Esophagus mucosa (tissue), 1 donor: ENCODE results near the gene MFRP. TPM values are rescaled to one million over a fixed set of nuclear protein-coding genes. Genes with fewer than 3 reads are reported as not detected.

ENCODE experiments used
- ATAC-seq: fragments of 200-7000 bp; cut with Tn5 transposase; one replicate; pipeline ENCODE4 v1.9.1; 2020
- total RNA-seq: library from RNA; stranded (reverse); gene quantifications from one replicate; pipeline ENCODE4 v1.2.4, GENCODE V29; 2023
- donor health status: DM: yes; HTN: yes; CAD: no.

Gene MFRP
- total RNA-seq, 1 donor from 2014 or later = not detected

DNA sequence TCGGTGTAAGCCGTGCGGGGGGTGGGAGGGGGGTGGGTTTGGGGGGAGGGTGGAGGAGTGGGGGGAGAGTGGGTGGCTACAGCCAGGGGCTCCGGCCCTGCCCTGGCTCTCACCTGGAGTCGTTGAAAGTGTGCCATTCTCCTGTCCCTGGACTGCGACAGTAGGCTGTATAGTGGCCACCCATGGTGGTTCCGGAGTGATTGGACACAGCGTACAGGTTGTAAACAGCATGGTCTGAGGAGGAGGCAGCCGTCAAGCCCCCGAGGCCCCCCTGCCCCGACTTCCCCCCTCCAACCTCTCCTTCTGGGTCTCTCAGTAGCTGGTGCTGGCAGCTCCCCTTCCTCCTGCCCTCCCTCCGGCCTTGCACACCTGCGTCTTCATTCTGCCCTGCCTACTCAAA lies 10.6 kb upstream of the MFRP start:
- ATAC-seq = no peak

DNA sequence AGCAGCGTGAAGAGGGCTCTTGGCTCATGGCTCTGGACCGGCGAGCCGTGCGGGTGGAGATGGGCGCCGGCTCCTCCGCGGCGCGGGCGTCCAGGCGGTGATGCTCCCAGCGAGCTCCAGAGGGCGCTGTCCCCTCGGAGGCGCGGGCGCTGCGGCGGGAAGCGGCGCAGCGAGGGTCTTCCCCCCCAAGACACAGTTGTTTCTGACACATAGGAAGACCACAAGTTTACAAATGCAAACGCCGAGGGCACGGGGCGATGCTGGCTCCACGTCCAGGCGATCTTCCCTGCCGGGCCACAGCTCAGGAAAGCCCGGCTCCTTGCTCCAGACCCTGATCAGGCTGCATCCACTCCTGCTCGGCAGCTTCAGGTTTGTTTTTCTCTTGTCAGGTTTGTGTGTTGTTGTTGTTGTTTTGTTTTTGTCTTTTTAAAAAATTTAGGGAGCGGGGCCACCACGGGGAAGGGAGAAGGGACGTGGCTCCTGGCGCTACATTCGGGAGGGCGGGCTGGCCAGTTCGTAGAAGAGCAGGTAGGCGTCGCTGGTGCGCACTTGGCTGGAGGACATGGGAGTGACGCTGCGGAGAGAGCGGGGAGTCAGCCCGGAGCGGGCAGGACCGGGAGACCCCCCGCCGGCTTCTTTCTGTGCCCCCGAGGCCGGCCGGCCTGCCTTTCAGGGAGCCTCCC lies 10.0 kb upstream of the MFRP start:
- ATAC-seq = peak; percentile 73

DNA sequence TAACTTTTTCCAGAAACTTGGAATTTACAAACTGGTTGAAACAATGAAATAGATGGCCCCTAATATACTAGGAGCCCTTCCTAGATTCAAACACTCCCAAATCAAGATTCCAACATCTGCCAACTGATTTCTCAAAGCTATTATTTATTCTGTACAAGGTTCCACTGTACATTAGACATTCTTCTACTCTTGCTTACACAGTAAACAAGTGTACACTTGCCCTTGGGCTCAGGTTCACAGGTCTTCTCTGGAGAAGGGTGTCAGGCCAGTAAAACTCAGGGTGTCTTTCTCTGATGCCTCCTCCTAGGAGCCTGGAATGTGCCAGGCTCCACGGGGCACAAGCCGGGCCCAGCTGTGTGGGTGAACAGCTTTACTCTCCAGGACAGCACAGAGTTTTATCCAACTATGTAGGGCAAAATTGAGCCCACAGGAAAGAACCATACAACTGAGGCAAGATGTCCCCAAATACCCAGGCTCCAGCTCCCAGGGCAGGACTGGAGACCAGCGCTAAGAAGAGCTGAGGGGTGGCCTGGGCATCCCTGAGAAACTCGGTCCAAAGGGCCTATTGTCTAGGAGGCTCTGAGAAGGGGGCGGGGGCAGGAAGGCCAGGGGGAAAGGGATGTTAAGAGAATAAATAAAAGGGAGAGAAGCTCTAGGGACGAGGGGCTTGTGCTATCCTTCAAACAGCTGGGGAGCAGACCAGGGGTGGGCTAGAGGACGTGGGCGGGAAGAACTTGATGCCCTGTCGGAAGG lies 8.8 kb upstream of the MFRP start:
- ATAC-seq = no peak

DNA sequence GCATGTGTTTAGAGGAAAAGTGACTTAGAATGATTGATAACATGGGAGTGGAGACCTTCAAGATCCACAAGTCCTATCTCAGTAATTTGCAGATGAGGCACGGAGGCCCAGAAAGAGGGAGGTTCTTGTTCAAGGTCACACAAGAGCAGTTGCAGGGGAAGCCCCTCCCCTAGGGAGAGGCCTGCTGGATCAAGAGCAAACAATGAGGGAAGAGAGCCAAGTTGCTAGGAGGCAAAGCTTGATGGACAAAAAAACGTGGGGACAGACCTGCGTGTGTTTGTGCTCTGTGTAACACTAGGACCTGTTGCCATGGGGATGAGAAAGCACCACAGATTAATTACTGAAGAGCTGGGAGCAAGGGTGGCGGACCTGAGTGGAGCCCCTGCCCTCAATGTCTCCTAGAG lies 6.4 kb upstream of the MFRP start:
- peak; percentile 51 for ATAC-seq

DNA sequence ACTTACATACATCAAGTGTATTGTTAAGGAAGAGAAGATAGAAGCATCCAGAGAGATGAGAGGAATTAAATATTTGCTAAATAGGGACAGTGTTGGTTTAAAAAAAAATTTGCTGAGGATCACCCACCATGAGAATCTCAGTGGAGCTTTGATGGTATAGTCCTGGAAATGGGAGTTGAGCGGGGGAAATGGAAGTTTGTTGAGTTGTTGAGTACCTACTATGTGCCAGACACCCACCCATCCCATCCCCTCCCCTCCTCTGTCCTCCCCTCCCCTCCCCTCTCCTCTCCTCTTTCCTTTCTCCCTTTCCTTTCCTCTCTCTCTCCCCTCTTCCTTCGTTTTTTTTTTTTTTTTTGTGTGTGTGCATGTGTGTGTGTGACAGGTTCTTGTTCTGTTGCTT lies 4.7 kb upstream of the MFRP start:
- no peak for ATAC-seq

DNA sequence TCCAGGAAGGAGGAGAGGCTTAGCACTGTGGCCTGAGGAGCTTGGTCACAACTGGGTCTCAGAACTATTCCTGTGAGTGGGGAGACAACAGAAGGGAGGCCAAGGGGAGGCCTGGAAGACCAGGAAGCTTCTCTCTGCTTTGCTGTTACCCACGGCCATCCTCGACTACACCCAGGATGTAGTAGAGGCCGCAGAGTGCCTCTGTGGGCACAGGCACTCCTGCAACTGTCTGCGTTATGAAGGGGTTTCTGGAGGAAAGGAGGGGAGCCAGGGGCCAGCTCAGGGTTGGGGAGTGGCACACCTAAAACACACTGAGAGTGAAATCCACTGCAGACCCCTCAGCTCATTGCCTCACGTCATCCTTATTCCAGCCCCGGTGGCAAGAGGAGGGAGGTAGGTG lies 3.8 kb upstream of the MFRP start:
- ATAC-seq = no peak

DNA sequence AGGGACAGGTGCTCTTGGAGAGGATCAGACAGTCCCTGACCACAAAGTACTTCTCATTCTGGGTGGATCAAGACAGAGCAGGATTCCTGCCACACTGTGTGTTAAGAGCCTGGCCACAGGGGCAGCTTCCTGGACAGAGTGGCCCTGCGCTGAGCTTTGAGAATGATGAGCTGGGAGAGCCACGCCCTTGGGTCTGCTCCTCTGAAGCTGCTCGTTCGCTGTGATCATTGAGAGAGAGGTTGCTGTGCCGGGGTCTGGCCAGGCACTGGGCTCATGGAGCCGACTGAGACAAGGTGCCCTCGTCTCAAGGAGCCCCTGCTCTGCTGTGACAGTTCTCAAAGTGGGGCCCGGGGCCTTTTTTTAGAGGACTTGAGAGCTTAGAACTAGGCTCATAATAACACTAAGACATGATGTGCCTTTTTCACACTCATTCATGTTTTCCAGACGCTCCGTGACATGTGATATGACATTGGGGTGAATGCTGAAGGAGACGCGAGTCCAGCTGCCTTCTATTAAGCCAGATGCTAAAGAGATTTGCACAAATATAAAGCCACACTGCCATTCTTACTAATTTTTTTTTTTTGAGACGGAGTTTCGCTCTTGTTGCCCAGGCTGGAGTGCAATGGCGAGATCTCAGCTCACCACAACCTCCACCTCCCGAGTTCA lies 1.6 kb upstream of the MFRP start:
- no peak for ATAC-seq

DNA sequence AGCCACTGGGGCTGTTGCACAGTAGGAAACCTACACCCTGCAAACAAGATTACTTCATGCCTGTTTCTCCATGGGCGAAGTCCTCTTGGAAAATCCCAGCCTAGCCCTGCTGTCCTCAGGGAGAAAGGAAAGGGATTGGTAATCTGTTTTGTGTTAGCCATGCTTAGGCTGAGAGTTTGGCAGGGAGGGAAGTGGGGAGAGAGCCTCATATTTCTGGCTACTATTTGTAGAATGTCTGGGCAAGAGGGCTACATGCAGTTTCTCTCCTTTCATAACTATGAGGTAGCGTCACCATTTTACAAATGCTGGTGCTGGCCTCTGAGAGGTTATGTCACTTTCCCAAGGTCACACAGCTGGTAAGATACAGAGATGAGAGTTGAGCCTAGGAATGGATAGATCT lies 737 bp upstream of the MFRP start:
- ATAC-seq = no peak

DNA sequence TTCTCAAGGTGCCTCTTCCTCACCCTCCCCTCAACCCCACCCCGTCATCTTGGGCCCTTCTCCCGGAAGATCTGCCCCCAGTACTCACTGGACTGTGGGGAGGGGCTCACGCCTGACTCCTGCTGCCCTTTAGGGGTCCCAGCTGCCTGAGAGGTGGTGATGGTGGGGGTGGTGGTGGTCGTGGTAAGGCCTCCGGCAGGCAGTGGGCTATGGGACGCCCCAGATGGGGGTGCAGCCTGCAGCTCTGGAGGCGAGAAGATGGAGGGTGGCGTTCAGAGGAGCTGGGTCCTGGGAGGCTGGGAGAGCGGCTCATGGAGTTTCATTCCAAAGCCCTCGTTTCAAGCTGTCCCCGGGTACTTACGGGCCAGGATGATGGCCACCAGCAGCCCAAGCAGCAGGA lies 820 bp downstream of the MFRP start:
- ATAC-seq = no peak

DNA sequence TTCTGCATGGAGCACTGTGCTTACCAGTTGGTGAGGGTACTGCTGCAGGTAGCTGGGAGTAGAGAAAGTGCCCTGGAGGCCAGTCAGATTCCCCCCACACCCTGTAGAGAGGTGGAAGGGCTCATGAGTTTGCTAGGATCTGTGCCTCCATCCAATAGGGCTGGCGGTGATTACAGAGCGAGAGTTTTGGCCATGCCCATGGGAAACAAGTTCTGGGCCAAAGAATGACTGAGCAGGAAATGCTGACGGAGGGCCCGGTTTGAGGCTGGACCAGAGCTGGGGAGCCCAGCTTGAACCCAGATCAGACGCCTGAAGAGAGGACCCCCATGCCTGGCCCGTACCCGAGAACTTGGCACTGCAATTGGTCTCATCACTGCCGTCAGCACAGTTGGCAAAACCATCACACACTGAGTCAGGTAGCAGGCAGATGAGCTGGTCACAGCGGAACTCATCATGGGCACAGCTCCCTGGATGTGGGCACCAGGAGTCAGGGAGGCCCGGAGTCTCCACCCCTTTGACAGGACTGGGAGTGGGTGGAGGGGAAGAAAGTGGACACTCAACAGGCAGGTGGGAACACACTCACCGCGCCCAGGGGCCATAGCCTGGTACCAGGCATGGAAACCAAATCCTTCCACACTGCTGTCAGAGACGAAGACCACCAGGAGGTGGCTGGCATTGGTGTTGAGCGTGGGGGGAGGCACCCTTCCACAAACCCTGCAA lies 2.1 kb downstream of the MFRP start:
- ATAC-seq = no peak

DNA sequence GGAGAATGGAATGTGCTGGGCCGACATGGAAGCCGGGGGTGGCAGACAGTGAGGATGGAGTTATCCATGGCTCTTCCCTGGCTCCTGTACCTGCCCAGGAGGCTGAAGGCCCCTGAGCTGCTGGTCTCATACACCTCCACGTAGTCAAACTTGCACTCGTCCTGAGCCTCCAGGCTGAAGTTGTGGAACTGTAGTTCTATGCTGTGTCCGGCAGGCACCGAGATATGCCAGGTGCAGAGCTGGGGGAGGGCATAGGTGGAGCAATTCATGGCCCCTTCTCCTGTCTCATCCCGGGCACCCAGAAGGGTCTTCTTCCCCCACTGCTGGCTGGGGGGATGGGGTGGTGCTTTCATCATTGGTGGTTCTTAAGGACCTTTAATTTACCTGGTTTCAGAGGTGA lies 2.8 kb downstream of the MFRP start:
- ATAC-seq = no peak

DNA sequence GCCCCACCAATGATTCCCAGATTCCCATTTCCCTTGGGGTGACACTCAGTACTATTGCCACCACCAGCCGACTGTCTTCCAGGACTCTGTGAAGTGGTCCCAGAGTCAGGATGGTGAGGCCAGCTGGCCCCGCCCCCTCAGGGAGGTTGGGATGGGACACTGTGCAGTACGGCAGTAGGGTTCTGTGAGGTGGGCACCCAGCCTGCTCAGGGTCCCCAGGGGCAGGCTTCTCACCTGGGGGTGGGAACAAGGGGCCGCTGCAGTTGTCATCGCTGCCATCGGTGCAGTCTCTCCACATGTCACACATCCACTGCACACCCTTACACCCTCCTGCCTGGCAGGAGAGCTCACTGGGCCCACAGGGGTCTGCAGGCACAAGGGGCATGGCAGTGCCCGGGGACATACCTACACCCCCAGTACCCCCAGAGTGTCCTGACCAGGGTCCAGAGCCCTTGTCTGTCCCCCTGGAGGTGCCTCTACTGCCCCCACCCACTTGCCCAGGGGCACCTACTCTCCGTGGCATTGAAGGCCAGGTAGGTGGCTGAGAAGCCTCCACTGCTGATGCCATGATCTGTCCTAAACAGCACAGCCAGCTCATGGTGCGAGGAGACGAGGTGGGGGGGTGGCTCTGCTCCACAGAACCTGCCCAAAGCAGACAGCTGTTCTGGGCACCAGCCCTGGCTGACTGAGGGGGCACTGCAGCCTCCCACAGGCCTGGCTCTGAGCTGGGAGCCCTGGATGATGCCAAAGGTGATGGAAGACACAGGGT lies 4.0 kb downstream of the MFRP start:
- no peak for ATAC-seq

DNA sequence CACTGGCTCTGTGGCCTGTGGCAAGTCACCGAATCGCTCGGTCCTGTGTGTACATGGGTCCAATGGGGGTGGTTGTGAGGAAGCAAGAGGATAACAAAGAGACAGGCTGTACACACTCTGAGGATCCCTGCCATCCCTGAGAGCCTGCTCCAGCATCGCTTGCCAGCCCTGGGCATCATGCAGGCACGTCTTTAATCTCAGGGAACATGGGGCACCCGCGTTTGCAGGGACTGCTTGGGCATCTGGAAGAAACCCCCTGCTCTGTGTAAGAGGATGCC lies 4.5 kb downstream of the MFRP start:
- no peak for ATAC-seq

DNA sequence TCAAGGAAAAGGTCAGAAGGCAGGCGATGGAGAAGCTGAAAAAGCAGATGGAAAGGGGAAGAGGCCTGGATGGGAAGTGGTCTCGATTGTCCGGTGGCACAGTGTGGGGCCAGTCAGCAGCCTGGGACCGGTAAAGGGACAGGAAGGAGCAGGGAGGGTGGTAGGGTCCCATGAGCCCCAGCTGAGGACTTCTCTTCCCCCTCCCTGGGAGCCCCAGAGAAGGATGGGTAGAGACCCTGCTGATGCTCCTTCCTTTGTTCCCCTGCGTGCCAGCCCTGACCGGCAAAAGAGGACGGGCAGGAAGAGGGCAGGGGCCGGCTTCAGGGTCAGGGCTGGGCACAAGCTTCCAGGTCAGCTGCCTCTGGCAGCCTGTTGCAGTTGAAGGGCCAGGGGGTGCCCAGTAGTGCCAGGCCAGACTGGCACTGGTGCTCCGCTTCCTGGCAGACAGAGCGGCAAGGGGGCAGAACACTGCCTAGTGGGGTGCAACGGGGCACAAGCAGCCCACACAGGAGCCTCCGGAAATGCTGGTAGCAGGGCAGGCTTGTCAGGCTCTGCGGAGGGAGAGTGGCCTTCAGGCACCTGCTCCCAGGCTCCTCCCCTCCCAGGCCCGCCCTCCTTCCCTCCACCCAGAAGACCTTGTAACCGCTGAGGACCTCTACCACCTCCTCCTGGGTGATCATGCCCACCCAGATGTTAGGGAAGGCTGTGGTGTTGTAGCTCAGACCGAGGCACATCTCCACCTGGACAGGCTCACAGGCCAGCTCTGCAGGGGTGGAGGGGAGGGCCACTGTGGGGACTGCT lies 5.1 kb downstream of the MFRP start:
- ATAC-seq = no peak

DNA sequence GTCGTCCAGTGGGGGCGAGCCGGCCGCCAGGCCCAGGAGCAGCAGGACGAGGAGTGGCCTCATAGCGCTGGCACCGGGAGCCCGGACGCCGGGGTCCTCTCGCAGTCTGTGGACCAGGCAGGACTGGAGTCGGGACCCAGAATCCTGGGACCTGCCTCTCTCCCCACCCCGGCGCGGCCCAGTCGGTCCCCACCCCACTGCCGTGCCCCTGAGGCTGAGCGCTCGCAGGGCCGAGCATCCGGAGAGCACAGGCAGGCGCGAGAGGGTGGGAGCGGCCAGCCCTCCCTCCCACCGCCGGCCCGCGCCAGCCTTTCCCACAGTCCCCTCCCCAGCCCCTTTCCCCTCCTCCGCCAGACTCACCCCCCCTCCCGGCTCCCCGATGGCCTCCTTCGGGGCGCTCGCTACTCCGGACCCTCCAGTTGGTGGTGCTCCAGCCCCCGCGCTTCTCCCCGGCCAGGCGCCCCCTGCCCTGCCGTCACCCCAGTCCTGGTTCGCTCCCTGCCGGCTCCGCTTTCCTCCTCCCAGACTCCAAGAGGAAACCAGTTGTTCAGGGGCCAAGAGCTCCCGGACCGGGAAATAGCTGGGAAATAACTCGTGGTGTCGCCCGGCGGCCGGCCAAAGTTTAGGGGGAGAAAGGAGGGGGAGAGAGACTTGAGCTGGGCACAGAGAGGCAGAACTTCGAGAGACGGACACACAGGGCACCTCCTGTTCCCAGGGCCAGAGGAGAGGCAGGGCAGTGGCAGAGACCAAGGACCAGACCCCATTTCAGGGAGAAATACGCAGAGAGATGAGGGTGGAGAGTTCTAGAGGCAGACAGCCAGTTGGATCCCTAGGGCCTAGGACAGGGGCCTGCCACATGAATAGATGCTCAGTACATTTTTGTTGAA lies 5.9 kb downstream of the MFRP start, which contains the start of gene C1QTNF5:
C1QTNF5 (minus strand) TSS at position 549 of the 887 bp plus-strand sequence; CDS start at position 63, 486 bp downstream.
- no peak for ATAC-seq

DNA sequence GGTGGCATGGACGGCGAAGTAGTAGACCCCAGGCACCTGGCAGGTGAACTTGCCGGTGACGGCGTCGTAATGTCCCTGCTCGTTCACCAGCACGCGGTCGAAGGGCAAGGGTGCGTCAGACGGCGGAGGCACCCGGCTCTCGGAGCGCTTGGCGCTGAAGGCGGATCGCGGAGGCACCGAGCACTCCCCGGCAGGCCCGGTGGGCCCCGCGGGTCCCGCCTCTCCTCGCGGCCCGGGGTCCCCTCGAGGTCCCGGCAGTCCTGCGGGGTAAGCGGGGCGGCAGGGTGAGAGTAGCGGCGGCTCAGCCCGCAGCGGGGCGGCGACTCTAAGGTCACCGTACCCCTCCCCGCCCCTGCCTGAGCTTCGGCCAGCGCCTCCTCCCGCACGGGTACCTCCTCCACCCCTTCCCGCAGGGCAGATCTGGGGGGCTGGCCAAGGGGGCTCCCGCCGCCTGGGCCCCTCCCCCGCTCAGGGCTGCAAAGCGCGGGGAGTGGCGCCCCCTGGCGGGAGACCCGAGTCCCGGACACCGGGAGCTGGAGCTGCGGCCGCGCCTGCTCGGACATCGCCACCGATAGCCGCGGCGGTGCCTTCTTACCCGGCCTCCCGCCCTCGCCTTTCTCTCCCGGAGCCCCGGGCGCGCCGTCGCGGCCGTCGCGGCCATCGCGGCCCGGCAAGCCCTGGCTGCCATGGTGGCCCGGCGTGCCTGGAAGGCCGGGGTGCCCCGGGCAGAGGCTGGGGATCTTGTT lies 6.7 kb downstream of the MFRP start:
- ATAC-seq = peak; percentile 25

DNA sequence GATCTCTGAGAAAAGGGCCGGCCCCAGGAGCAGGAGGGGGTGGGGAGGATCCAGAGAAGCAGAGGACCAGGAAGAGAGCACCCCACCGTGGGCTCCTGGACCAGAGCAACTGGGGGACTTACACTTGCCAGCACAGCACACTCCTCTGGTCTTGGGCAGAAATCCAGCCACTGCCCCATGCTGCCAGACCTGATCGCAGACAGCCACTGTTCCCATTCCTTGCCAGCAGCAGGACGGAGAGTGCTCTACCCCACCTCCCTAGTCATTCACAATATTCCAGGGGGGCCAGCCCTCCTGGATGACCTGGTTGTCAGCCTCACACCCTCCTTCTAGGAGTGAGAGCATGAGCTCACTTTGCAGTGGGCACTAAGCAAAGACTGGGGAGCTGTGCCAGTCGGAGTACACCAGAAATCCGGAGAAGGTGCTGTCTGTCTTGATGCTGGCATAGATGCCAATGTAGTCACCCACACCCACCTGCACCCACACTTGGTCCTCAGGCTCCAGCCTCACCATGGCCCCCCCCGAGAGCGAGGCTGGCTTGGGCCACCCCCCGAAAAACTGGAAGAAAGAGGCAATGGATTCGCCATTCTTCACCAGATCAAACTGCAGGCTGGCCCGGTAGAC lies 7.4 kb downstream of the MFRP start:
- no peak for ATAC-seq

DNA sequence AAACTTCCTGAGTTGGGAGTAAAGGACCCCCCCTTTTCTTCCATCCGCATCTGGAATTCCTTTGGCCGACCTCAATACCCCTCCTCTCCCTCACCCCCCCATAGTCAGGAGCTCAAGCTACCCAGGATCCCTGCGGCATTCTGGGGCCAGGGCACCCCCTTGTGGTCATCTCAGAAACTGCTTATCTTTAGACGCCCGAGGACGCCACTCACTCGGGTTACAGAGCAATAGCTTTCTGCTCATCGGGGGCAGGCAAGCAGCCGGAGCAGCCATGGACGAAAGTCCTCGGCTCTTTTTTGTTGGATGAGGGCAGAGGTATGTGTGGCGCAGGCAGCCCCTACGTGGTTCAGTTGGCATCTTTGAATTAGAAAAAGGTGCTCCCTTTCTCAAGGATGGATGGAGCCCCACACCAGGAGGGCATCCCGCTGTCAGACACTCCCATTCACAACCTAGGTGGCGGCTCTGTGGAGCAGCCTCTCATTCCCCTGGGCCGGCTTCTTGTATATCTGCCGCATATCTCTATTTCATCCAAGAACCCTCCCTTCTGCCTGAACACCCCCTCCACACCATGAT lies 8.1 kb downstream of the MFRP start:
- ATAC-seq = peak; percentile 19
